GM21390 (cell line): ENCODE measurements around the gene ASIC3.
"Not testable (repeated sequence)": the region's sequence is repeated elsewhere in the genome, so short reads cannot be mapped to it uniquely, and the experiment has no call there.

ENCODE experiments used
- ATAC-seq: cut with Tn5 transposase; IDR thresholded peaks from one replicate; pipeline ENCODE4 v1.9.1; 2021; ENCODE audit not compliant: unreplicated experiment

ASIC3 gene

GRCh38 chr7:151013733-151014497 lies 34.4 kb upstream of the ASIC3 start:
- peak; percentile 41 for ATAC-seq

DNA sequence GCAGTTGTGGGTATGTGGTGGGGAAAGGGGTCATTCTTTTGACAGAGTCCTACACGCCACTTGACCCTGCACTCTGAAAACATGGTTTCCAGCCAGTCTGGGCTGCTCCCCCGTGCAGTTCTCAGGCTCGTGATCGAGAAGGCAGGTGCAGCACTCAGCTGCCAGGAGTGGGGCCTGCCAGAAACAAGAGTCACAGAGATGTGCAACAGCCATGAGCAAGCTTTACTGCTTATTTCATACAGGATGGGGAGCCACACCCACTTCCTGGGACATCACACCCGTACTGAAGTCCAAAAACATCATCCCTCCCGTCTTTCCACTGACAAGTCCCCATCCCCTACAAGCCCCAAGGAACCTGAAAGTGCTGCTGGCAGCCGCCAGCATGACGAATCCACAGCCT lies 33.4 kb upstream of the ASIC3 start:
- ATAC-seq = no peak

DNA sequence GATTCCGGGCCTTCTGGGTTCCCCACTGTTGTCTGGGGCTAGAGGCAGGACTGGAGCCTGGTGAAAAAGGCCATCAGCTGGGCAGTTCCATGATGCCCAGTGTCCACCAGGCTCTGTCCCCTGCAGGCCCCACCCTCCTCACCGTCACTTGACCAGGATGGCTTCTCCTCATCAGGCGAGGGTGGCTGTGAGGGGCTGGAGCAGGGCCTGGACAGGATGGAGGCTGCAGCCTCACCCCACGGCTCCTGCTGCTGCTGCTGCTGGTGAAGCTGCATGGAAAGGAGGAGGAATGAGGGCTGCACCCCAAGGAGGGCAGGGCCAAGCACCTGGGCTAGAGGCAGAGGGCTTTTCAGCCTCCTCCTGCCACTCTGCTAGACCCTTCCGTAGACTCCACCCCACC lies 32.4 kb upstream of the ASIC3 start:
- no peak for ATAC-seq

DNA sequence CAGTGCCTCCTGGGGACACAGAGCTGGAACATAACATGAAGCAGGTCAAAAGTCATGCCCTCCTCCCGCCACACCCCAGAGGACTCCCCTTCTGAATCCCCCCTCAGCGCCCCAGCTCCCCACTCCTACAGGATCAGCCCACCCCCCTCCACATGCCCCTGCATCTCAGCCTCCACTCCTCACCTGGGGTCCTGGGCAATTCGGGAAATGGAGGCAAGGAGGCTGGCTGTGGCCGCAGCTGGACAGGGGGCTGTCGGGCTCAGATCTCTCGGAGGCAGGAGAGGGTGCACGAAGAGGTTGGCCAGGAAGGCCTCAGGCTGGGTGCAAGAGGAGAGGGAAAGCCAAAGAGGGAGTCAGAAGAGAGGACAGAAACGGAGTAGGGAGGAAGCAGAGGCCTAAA lies 31.8 kb upstream of the ASIC3 start:
- no peak for ATAC-seq

- ATAC-seq = no peak
These were observed 31.4 kb upstream of the ASIC3 start for GRCh38 chr7:151016942-151017341.

DNA sequence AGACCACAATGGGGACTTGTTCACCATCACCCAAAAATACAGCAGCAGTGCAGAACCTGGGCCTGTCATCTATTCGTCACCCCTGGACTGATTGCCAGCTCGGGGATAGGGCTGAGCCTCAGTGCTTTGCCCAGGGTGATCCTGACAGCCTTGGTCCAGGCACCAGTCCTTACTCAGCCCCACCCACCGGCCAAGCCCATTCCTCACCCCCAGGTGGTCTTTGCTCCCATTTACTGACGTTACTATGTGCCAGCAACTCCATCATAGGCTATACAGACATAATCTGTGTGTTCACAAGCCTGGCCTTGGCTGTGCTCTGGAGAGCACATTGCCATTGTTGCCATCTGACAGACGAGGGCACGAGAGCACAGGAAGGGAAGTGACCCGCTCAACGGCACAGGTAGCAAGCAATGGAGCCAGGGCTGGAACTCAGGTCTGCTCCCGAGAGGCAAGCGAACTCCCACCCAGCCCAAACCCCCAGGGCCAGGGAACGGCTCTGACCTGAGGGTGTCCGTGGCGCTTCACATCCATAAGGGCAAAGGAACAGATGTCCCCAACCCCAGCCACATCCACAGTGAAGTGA lies 30.9 kb upstream of the ASIC3 start:
- no peak for ATAC-seq

GRCh38 chr7:151017953-151018420 lies 30.3 kb upstream of the ASIC3 start:
- peak; percentile 70 for ATAC-seq

- ATAC-seq = no peak
These were observed 29.8 kb upstream of the ASIC3 start for GRCh38 chr7:151018421-151019129.

GRCh38 chr7:151019130-151019447 lies 29.2 kb upstream of the ASIC3 start:
- ATAC-seq = no peak

- no peak for ATAC-seq
These were observed 28.1 kb upstream of the ASIC3 start for GRCh38 chr7:151020231-151020630.

GRCh38 chr7:151023232-151023631 lies 25.1 kb upstream of the ASIC3 start:
- ATAC-seq = no peak

- no peak for ATAC-seq
These were observed 23.8 kb upstream of the ASIC3 start, which contains the start of gene ATG9B for GRCh38 chr7:151024435-151025056. ATG9B (minus strand) TSS chr7:151024494; CDS start chr7:151024423, 71 bp downstream.

DNA sequence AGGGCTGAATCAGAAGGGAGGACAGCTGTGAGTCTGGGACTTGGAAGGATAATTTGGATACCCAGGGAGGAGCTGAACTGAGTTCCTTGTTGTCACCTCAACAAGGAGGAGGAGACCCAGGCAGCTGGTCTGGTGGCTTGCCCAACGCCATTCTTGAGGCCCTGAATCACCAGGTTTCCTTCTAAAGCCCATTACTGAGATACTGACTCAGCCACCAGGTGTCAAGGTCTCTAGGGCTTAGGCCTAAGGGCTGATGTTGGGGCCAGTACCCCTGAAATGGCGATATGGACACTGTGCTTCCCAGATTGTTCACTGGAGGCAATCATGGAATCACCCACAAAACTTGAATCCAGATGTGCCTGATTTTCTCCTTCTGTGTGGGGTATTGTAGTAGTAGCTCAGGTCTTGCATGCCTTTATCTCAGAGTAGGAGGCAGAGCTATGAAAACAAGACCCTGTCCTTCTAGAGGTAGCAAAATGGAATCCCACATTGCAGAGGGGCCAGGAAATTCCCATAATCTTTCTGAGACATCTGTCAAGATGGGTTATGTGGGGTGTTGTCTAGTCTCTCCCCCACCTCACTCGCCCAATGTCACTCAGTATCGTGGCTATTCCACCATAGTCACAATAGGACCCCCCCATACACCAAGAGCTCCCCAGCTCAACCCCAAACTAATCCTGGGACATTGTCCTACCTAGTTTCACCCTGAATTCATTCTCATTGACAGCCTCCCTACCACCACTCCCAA lies 22.2 kb upstream of the ASIC3 start:
- ATAC-seq = no peak

DNA sequence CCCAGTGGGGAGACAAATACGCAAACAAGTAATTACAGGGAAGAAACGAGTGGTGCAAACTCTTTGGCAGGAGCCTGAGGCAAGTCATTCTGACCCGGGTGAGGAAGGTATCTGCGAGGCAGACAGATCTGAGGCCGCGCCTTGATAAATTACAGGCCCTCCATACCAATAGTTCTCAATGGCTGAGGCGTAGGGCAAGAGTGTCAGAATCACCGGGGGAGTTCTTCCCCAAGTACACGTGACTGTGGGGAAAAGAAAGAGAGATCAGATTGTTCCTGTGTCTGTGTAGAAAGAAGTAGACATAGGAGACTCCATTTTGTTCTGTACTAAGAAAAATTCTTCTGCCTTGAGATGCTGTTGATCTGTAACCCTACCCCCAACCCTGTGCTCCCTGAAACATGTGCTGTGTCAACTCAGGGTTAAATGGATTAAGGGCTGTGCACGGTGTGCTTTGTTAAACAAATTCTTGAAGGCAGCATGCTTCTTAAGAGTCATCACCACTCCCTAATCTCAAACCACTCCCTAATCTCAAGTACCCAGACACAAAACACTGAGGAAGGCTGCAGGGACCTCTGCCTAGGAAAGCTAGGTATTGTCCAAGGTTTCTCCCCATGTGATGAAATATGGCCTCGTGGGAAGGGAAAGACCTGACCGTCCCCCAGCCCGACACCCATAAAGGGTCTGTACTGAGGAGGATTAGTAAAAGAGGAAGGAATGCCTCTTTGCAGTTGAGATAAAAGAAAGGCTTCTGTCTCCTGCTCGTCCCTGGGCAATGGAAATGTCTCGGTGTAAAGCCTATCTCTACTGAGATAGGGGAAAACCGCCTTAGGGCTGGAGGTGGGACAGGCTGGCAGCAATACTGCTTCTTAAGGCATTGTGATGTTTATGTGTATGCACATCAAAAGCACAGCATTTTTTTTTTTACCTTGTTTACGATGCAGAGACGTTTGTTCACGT lies 21.3 kb upstream of the ASIC3 start:
- ATAC-seq = not testable (repeated sequence)

- not testable (repeated sequence) for ATAC-seq
These were observed 20.6 kb upstream of the ASIC3 start for GRCh38 chr7:151027728-151028130.

DNA sequence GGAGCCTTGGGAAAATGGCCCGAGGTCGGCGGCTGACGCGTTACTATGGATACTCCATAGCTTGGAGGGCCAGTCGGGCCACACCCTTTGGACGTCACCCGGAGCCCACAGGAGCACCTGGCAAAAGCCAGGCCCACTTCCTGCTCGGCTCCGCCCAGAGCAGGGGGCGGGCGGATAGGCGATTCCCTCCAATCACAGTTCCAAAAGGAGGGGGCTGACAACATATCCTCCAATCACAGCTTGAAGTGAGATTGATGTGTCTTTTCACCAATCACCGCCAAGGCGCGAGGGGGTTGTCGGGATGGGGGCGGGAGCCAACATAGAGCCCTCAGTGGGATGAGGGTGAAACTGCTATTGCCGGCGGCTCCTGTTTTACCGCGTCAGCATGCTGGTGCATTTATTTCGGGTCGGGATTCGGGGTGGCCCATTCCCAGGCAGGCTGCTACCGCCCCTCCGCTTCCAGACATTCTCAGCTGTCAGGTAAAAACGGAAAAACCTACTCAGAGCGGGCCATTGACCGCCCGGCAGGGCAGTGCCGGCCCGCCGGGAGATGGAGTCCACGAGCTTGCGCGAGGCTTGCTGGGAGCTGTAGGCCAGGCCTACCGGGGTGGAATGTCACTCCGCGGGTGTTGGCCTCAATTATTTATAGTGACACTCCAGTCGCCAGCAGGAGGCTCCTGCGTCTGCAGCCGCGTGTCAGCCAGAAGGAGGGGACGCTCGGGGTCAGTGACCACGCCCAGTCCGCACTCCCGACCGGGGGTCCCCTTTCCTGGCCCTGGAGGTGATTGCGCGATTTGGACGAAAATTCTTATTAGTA lies 20.0 kb upstream of the ASIC3 start, which contains the start of gene ABCB8:
TSS of gene ABCB8 (plus strand) at position 320 of the 817 bp plus-strand sequence. CDS start at position 386, 66 bp downstream.
- peak; percentile 93 for ATAC-seq

- ATAC-seq = no peak
These were observed 19.3 kb upstream of the ASIC3 start for GRCh38 chr7:151028948-151029501.

- no peak for ATAC-seq
These were observed 17.3 kb upstream of the ASIC3 start for GRCh38 chr7:151031011-151031410.
